HCT116 (cell line): ENCODE results near the gene GAD2. TPM values are rescaled to one million over a fixed set of nuclear protein-coding genes. Genes with fewer than 3 reads are reported as not detected.

ENCODE experiments used
- ATAC-seq: fragments of 200-7000 bp; cut with Tn5 transposase; 2 replicates; pipeline ENCODE4 v1.9.1; 2020; ENCODE audit warnings: mild to moderate bottlenecking, moderate library complexity
- BruUV-seq: library from RNA; stranded (reverse); fragments of 400-500 nt; replicated peaks from 2 replicates; lab custom pipeline; 2021; lab: Mats Ljungman, UMichigan
- CTCF ChIA-PET: fragments of 300-600 bp; sonication (Branson Sonifier 250); formaldehyde crosslinking; loops from one replicate; lab custom pipeline; 2021; ENCODE audit warnings: antibody characterized with exemption; lab: Charles Lee
- POLR2A ChIA-PET: fragments of 300-600, 350-600 bp; sonication (Branson Sonifier 250); formaldehyde crosslinking; loops from one replicate; lab custom pipeline; 2021; ENCODE audit warnings: antibody characterized with exemption; lab: Charles Lee
- RAD21 ChIA-PET, 2 experiments: fragments of 300-600 bp; sonication (Branson Sonifier 250); formaldehyde crosslinking; loops; one replicate each; lab custom pipeline; 2023; ENCODE audit warnings: low total read pairs in 2 of 2; ENCODE audit not compliant: uncharacterized antibody in 2 of 2, unreplicated experiment in 2 of 2, low non-redundant PET in 1 of 2; lab: Charles Lee
- DNase-seq: peaks from one replicate; pipeline ENCODE4 v3.0.0-alpha.2; 2010; ENCODE audit warnings: low read depth, low spot score
- H2AFZ ChIP-seq: fragments of 200-600 bp; shearing (Covaris generic), sonication (generic); 2 replicates; pipeline ENCODE4 v1.6.1; 2017; ENCODE audit warnings: low read depth, mixed run types, mixed read lengths, antibody characterized with exemption, low read length; ENCODE audit not compliant: poor library complexity, severe bottlenecking
- H3K27ac ChIP-seq: 2 replicates; pipeline ENCODE4 v1.5.1; 2012; ENCODE audit warnings: low read depth, low read length
- H3K27me3 ChIP-seq: fragments of 200-600 bp; sonication (generic); 2 replicates; pipeline ENCODE4 v1.6.1; 2016; ENCODE audit warnings: mixed run types, low read length, mixed read lengths; ENCODE audit not compliant: insufficient read depth
- H3K36me3 ChIP-seq, 2 experiments: fragments of 200-500 bp in 1 of 2; fragments of 200-600 bp in 1 of 2; sonication (Bioruptor generic) in 1 of 2; sonication (generic) in 1 of 2; 2 replicates each; pipeline versions ENCODE4 v1.5.1 to v1.6.1; 2014 to 2016; ENCODE audit warnings: low read length in 2 of 2, inconsistent platforms in 1 of 2, mixed read lengths in 1 of 2, mixed run types in 1 of 2; ENCODE audit not compliant: insufficient read depth in 2 of 2, control insufficient read depth in 1 of 2
- H3K4me1 ChIP-seq, 2 experiments: fragments of 200-600 bp in 1 of 2; sonication (generic) in 1 of 2; 2 replicates each; pipeline versions ENCODE4 v1.5.1 to v1.6.1; 2012 to 2017; ENCODE audit warnings: low read length in 2 of 2, inconsistent platforms in 1 of 2, mild to moderate bottlenecking in 1 of 2, mixed read lengths in 1 of 2, mixed run types in 1 of 2, moderate library complexity in 1 of 2; ENCODE audit not compliant: insufficient read depth in 2 of 2, control insufficient read depth in 1 of 2
- H3K4me2 ChIP-seq: fragments of 200-600 bp; sonication (generic); 2 replicates; pipeline ENCODE4 v1.6.1; 2017; ENCODE audit warnings: mixed run types, low read length, mixed read lengths
- H3K4me3 ChIP-seq, 2 experiments: fragments of 200-600 bp in 1 of 2; sonication (generic) in 1 of 2; replicated peaks in 1 of 2; 2 replicates each; pipeline ENCODE4 v1.5.1; 2011 to 2016; ENCODE audit warnings: low read length in 2 of 2, control low read depth in 1 of 2, low read depth in 1 of 2, mild to moderate bottlenecking in 1 of 2, mixed read lengths in 1 of 2, mixed run types in 1 of 2
- H3K79me2 ChIP-seq: fragments of 200-600 bp; sonication (generic); 2 replicates; pipeline ENCODE4 v1.6.1; 2017; ENCODE audit warnings: mild to moderate bottlenecking, mixed run types, low read length, moderate library complexity, mixed read lengths; ENCODE audit not compliant: insufficient read depth
- H3K9ac ChIP-seq: fragments of 200-600 bp; sonication (generic); 2 replicates; pipeline ENCODE4 v1.6.1; 2016; ENCODE audit warnings: low read length, mixed read lengths
- H3K9me2 ChIP-seq: fragments of 200-600 bp; sonication (generic), shearing (Covaris generic); 2 replicates; pipeline ENCODE4 v1.6.1; 2017; ENCODE audit warnings: mixed run types, mild to moderate bottlenecking, moderate library complexity; ENCODE audit not compliant: insufficient read depth
- H3K9me3 ChIP-seq, 2 experiments: fragments of 200-500 bp in 1 of 2; fragments of 200-600 bp in 1 of 2; sonication (Bioruptor generic) in 1 of 2; sonication (generic) in 1 of 2; 2 replicates each; pipeline ENCODE4 v1.6.1; 2014 to 2017; ENCODE audit warnings: low read length in 2 of 2, mixed read lengths in 2 of 2, inconsistent platforms in 1 of 2, low read depth in 1 of 2, mild to moderate bottlenecking in 1 of 2, mixed run types in 1 of 2, moderate library complexity in 1 of 2; ENCODE audit not compliant: control insufficient read depth in 1 of 2, insufficient read depth in 1 of 2
- H4K20me1 ChIP-seq: fragments of 200-600 bp; sonication (generic), shearing (Covaris generic); 2 replicates; pipeline ENCODE4 v1.6.1; 2017; ENCODE audit warnings: mixed run types, mild to moderate bottlenecking, moderate library complexity; ENCODE audit not compliant: insufficient read depth
- CEBPB ChIP-seq: IDR thresholded peaks from 2 replicates; pipeline ENCODE4 v1.6.1; 2012; ENCODE audit warnings: low read depth
- EGR1 ChIP-seq: IDR thresholded peaks from 2 replicates; pipeline ENCODE4 v1.6.1; 2012; ENCODE audit warnings: low read depth
- ELF1 ChIP-seq: IDR thresholded peaks from 2 replicates; pipeline ENCODE4 v1.6.1; 2012; ENCODE audit warnings: low read depth, borderline replicate concordance
- EZH2 ChIP-seq: fragments of 200-600 bp; sonication (generic); IDR thresholded peaks from 2 replicates; pipeline ENCODE4 v1.6.1; 2017; ENCODE audit warnings: antibody characterized with exemption, mixed run types
- EZH2phosphoT487 ChIP-seq: fragments of 200-600 bp; IDR thresholded peaks from 2 replicates; pipeline ENCODE4 v1.6.1; 2018; ENCODE audit warnings: antibody characterized with exemption, borderline replicate concordance
- FOSL1 ChIP-seq: IDR thresholded peaks from 2 replicates; pipeline ENCODE4 v1.6.1; 2012; ENCODE audit warnings: low read depth
- JUND ChIP-seq: IDR thresholded peaks from 2 replicates; pipeline ENCODE4 v1.6.1; 2012
- POLR2A ChIP-seq: IDR thresholded peaks from 2 replicates; pipeline ENCODE4 v1.7.0; 2011; ENCODE audit warnings: borderline replicate concordance; ENCODE audit not compliant: insufficient read depth, insufficient read length; ENCODE audit errors: extremely low read depth
- POLR2AphosphoS5 ChIP-seq: IDR thresholded peaks from 2 replicates; pipeline ENCODE4 v1.6.1; 2011; ENCODE audit warnings: mild to moderate bottlenecking, low read depth, low read length, moderate library complexity
- RAD21 ChIP-seq: IDR thresholded peaks from 2 replicates; pipeline ENCODE4 v1.6.1; 2012; ENCODE audit warnings: low read depth, mild to moderate bottlenecking
- SP1 ChIP-seq: IDR thresholded peaks from 2 replicates; pipeline ENCODE4 v1.6.1; 2012; ENCODE audit warnings: low read depth
- SRF ChIP-seq: IDR thresholded peaks from 2 replicates; pipeline ENCODE4 v1.6.1; 2012; ENCODE audit warnings: low read depth
- TCF7L2 ChIP-seq: IDR thresholded peaks from 2 replicates; pipeline ENCODE4 v1.7.0; 2011; ENCODE audit warnings: borderline replicate concordance, inconsistent platforms; ENCODE audit not compliant: insufficient read depth, insufficient read length; ENCODE audit errors: extremely low read depth
- ZFX ChIP-seq: fragments of 450-650 bp; IDR thresholded peaks from 2 replicates; pipeline ENCODE4 v1.6.1; 2017
- ZNF274 ChIP-seq: fragments of 200-500 bp; sonication (Bioruptor generic); IDR thresholded peaks from 2 replicates; pipeline ENCODE4 v1.6.1; 2014; ENCODE audit warnings: mild to moderate bottlenecking, low read depth, low read length, inconsistent platforms
- intact Hi-C: fragments of 100-400 bp; cut with micrococcal nuclease; formaldehyde crosslinking; loops from 2 replicates; pipeline ENCODE4 v1.10.0; 2022
- total RNA-seq: library from RNA; stranded (reverse); gene quantifications from one replicate; pipeline ENCODE4 v1.2.1, GENCODE V29; 2021; ENCODE audit not compliant: unreplicated experiment
- TF ChIP-seq, protein P1 (sequence below): IDR thresholded peaks from 2 replicates; pipeline ENCODE4 v1.6.1; 2011; ENCODE audit warnings: mild to moderate bottlenecking, low read length, moderate library complexity; ENCODE audit not compliant: insufficient replicate concordance; ENCODE audit errors: extremely low read depth
- TF ChIP-seq, protein P2 (sequence below), 3 experiments: fragments of 200-600 bp in 1 of 3; sonication (generic) in 1 of 3; IDR thresholded peaks in 2 of 3; conservative IDR thresholded peaks in 1 of 3; 2 replicates each; pipeline ENCODE4 v1.5.1; 2012 to 2017; ENCODE audit warnings: low read depth in 2 of 3, low read length in 2 of 3, antibody characterized with exemption in 1 of 3, borderline replicate concordance in 1 of 3, control low read depth in 1 of 3, mild to moderate bottlenecking in 1 of 3, mixed read lengths in 1 of 3, mixed run types in 1 of 3, moderate library complexity in 1 of 3; ENCODE audit not compliant: insufficient read depth in 1 of 3
- TF ChIP-seq, protein P3 (sequence below): IDR thresholded peaks from 2 replicates; pipeline ENCODE4 v1.6.1; 2012
- TF ChIP-seq, protein P4 (sequence below): IDR thresholded peaks from 2 replicates; pipeline ENCODE4 v1.6.1; 2012

The GAD2 gene
- total RNA-seq, 1 experiment from 2014 or later = not detected

DNA sequence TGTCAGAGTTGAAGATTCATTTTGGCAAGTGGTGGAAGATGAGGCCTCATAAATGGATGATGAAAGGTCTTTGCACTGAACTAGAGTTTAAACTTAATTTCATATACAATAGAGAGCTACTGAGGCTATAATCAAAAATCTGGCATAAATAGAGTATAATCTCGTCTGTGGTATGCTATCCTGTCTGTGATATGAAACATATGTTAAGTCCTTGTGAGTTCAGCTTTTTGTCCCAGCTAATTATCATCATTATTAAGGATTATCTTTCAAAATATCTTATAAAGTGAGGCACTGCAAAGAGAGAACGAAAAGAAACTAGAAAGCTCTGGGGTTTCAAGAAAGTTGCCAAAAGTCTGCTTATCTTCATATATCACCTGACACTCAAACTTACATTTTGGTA lies 83.4 kb downstream of the GAD2 start:
- ATAC-seq = no peak
- no TSS peak for BruUV-seq
- H3K4me3 ChIP-seq = no peak overlapping the region
- ChIA-PET CTCF (interaction anchor here (1.5 kb wide), 1 partner anchor 11 kb away, joined by 3 read pairs; no protein-coding TSS in a partner anchor), RAD21 (no interaction called here), POLR2A (no interaction called here)
- intact Hi-C loops = no loop called here
- H2AFZ ChIP-seq = no peak overlapping the region
- H3K9ac ChIP-seq = no peak overlapping the region
- H3K4me1 ChIP-seq = no peaks in the 10 kb centered on the region
- TF ChIP-seq ZNF274 (no peak), POLR2A (no peak), EGR1 (no peak), RAD21 (no peak), TCF7L2 (no peak), EZH2 (no peak), JUND (no peak), CEBPB (no peak), POLR2AphosphoS5 (no peak), SP1 (no peak), ELF1 (no peak), SRF (no peak), EZH2phosphoT487 (no peak), FOSL1 (no peak), ZFX (no peak)
- TF ChIP-seq, protein P1, sequence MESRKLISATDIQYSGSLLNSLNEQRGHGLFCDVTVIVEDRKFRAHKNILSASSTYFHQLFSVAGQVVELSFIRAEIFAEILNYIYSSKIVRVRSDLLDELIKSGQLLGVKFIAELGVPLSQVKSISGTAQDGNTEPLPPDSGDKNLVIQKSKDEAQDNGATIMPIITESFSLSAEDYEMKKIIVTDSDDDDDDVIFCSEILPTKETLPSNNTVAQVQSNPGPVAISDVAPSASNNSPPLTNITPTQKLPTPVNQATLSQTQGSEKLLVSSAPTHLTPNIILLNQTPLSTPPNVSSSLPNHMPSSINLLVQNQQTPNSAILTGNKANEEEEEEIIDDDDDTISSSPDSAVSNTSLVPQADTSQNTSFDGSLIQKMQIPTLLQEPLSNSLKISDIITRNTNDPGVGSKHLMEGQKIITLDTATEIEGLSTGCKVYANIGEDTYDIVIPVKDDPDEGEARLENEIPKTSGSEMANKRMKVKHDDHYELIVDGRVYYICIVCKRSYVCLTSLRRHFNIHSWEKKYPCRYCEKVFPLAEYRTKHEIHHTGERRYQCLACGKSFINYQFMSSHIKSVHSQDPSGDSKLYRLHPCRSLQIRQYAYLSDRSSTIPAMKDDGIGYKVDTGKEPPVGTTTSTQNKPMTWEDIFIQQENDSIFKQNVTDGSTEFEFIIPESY = no peak
- TF ChIP-seq, protein P2, sequence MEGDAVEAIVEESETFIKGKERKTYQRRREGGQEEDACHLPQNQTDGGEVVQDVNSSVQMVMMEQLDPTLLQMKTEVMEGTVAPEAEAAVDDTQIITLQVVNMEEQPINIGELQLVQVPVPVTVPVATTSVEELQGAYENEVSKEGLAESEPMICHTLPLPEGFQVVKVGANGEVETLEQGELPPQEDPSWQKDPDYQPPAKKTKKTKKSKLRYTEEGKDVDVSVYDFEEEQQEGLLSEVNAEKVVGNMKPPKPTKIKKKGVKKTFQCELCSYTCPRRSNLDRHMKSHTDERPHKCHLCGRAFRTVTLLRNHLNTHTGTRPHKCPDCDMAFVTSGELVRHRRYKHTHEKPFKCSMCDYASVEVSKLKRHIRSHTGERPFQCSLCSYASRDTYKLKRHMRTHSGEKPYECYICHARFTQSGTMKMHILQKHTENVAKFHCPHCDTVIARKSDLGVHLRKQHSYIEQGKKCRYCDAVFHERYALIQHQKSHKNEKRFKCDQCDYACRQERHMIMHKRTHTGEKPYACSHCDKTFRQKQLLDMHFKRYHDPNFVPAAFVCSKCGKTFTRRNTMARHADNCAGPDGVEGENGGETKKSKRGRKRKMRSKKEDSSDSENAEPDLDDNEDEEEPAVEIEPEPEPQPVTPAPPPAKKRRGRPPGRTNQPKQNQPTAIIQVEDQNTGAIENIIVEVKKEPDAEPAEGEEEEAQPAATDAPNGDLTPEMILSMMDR (IDR thresholded peaks at IDR 0.05 in 2 of 3, conservative IDR thresholded peaks at IDR 0.05 in 1 of 3; ENCODE audit: borderline replicate concordance in 1 of 3, insufficient read depth in 1 of 3, low read depth in 2 of 3, low read length in 2 of 3) = no peak
- TF ChIP-seq, protein P3, sequence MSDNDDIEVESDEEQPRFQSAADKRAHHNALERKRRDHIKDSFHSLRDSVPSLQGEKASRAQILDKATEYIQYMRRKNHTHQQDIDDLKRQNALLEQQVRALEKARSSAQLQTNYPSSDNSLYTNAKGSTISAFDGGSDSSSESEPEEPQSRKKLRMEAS = no peak
- TF ChIP-seq, protein P4, sequence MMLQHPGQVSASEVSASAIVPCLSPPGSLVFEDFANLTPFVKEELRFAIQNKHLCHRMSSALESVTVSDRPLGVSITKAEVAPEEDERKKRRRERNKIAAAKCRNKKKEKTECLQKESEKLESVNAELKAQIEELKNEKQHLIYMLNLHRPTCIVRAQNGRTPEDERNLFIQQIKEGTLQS = no peak
- no peaks in the 10 kb centered on the region for H4K20me1 ChIP-seq
- no peak overlapping the region for H3K27ac ChIP-seq
- H3K36me3 ChIP-seq = no peaks in the 10 kb centered on the region
- peaks cover 33% of the 10 kb centered on the region for H3K27me3 ChIP-seq
- no peaks in the 10 kb centered on the region for H3K9me3 ChIP-seq
- H3K4me2 ChIP-seq = no peak overlapping the region
- no peaks in the 10 kb centered on the region for H3K9me2 ChIP-seq
- no peaks in the 10 kb centered on the region for H3K79me2 ChIP-seq
- no peak for DNase-seq
